Gastrocnemius medialis (tissue), 4 donors: ENCODE results near the gene SLC16A10.

Source experiments
- CTCF ChIP-seq, 5 experiments: fragments of 450-650 bp in 3 of 5; fragments of 200-600 bp in 2 of 5; sonication (generic) in 2 of 5; IDR thresholded peaks in 4 of 5; conservative IDR thresholded peaks in 1 of 5; 1 replicate in 4 of 5; 2 replicates in 1 of 5; pipeline ENCODE4 v1.5.1; 2016 to 2019; ENCODE audit warnings: antibody characterized with exemption in 5 of 5, mild to moderate bottlenecking in 3 of 5, moderate library complexity in 3 of 5
- POLR2A ChIP-seq, 2 donors: fragments of 450-650 bp; IDR thresholded peaks; one replicate each; pipeline ENCODE4 v1.6.1; 2017; ENCODE audit warnings: antibody characterized with exemption in 2 of 2, mild to moderate bottlenecking in 2 of 2, moderate library complexity in 2 of 2

- TF ChIP-seq CTCF (IDR thresholded peaks at IDR 0.05 in 4 of 5, conservative IDR thresholded peaks at IDR 0.05 in 1 of 5): no peak
- no peak for TF ChIP-seq POLR2A (IDR thresholded peaks at IDR 0.05)
Measured at GRCh38 chr6:111129013-111129412, 41.7 kb downstream of the SLC16A10 start.
